ENCODE data around the gene SFMBT1. TPM values are rescaled to one million over a fixed set of nuclear protein-coding genes. Genes with fewer than 3 reads are reported as not detected.

The SFMBT1 gene
- total RNA-seq, 1 donor from 2014 or later, result 8.4 TPM

GRCh38 chr3:53077476-53078220 lies 31.8 kb upstream of the SFMBT1 start:
- no peaks in the 10 kb centered on the region for H3K36me3 Mint-ChIP-seq (ENCODE audit: low read depth)

GRCh38 chr3:53075743-53076140 lies 29.9 kb upstream of the SFMBT1 start:
- no peak for DNase-seq (ENCODE audit: low spot score)
- Mint-ChIP-seq H3K27me3 (ENCODE audit: low read depth) (no peaks in the 10 kb centered on the region), H3K4me1 (ENCODE audit: low read depth) (peaks cover 8% of the 10 kb centered on the region), H3K27ac (ENCODE audit: unreplicated experiment) (peak overlapping the region; percentile 3), H3K4me3 (ENCODE audit: unreplicated experiment) (no peak overlapping the region), H3K9me3 (ENCODE audit: low read depth) (no peaks in the 10 kb centered on the region), H3K36me3 (ENCODE audit: low read depth) (no peaks in the 10 kb centered on the region)
- no peak for TF ChIP-seq CTCF (IDR thresholded peaks at IDR 0.05)

More at GRCh38 chr3:53077476-53078220, 31.8 kb upstream of the SFMBT1 start:
- Mint-ChIP-seq H3K9me3 (ENCODE audit: low read depth) (no peaks in the 10 kb centered on the region), H3K4me1 (ENCODE audit: low read depth) (peaks cover 3% of the 10 kb centered on the region), H3K27me3 (ENCODE audit: low read depth) (no peaks in the 10 kb centered on the region), H3K4me3 (ENCODE audit: unreplicated experiment) (no peak overlapping the region), H3K27ac (ENCODE audit: unreplicated experiment) (no peak overlapping the region)
- no peak for DNase-seq (ENCODE audit: low spot score)
- TF ChIP-seq CTCF (IDR thresholded peaks at IDR 0.05), result no peak

GRCh38 chr3:53074761-53075742 lies 29.2 kb upstream of the SFMBT1 start:
- Mint-ChIP-seq H3K27ac (ENCODE audit: unreplicated experiment) (no peak overlapping the region), H3K4me1 (ENCODE audit: low read depth) (peaks cover 8% of the 10 kb centered on the region), H3K9me3 (ENCODE audit: low read depth) (no peaks in the 10 kb centered on the region), H3K36me3 (ENCODE audit: low read depth) (no peaks in the 10 kb centered on the region), H3K4me3 (ENCODE audit: unreplicated experiment) (no peak overlapping the region), H3K27me3 (ENCODE audit: low read depth) (no peaks in the 10 kb centered on the region)
- TF ChIP-seq CTCF (IDR thresholded peaks at IDR 0.05), result no peak
- no peak for DNase-seq (ENCODE audit: low spot score)

- no peaks in the 10 kb centered on the region for H3K9me3 Mint-ChIP-seq (ENCODE audit: low read depth)
These were observed 28.5 kb upstream of the SFMBT1 start for GRCh38 chr3:53074366-53074696.

More at GRCh38 chr3:53074366-53074696, 28.5 kb upstream of the SFMBT1 start:
- DNase-seq (ENCODE audit: low spot score), result no peak
- peak; percentile 32 for TF ChIP-seq CTCF (IDR thresholded peaks at IDR 0.05)
- no peak overlapping the region for H3K27ac Mint-ChIP-seq (ENCODE audit: unreplicated experiment)
- H3K36me3 Mint-ChIP-seq (ENCODE audit: low read depth), result no peaks in the 10 kb centered on the region
- no peaks in the 10 kb centered on the region for H3K27me3 Mint-ChIP-seq (ENCODE audit: low read depth)
- H3K4me3 Mint-ChIP-seq (ENCODE audit: unreplicated experiment), result no peak overlapping the region
- peaks cover 8% of the 10 kb centered on the region for H3K4me1 Mint-ChIP-seq (ENCODE audit: low read depth)

Measured in chondrocyte (in vitro differentiated cells).